Hepatocyte (in vitro differentiated cells): ENCODE measurements around the gene CHD6. TPM values are rescaled to one million over a fixed set of nuclear protein-coding genes. Genes with fewer than 3 reads are reported as not detected.

Experiments
- DNase-seq: peaks from one replicate; pipeline ENCODE4 v3.0.0-alpha.2; 2016; ENCODE audit warnings: low spot score
- H2AFZ ChIP-seq: fragments of 200-600 bp; sonication (generic); 2 replicates; pipeline ENCODE4 v1.6.0; 2016; ENCODE audit warnings: antibody characterized with exemption, mild to moderate bottlenecking
- H3K27ac ChIP-seq: fragments of 200-600 bp; sonication (generic); 2 replicates; pipeline ENCODE4 v1.5.1; 2016; ENCODE audit warnings: mild to moderate bottlenecking
- H3K27me3 ChIP-seq: fragments of 200-600 bp; sonication (generic); 2 replicates; pipeline ENCODE4 v1.6.1; 2016
- H3K36me3 ChIP-seq: fragments of 200-600 bp; sonication (generic); replicated peaks from 2 replicates; pipeline ENCODE4 v1.5.1; 2016; ENCODE audit warnings: low read depth; ENCODE audit not compliant: insufficient read depth
- H3K4me1 ChIP-seq: fragments of 200-600 bp; sonication (generic); 2 replicates; pipeline ENCODE4 v1.5.1; 2016; ENCODE audit warnings: mild to moderate bottlenecking, moderate library complexity; ENCODE audit not compliant: insufficient read depth
- H3K4me2 ChIP-seq: fragments of 200-600 bp; sonication (generic); 2 replicates; pipeline ENCODE4 v1.6.0; 2016
- H3K4me3 ChIP-seq: fragments of 200-600 bp; sonication (generic); 2 replicates; pipeline ENCODE4 v1.5.1; 2016; ENCODE audit warnings: mild to moderate bottlenecking
- H3K79me2 ChIP-seq: fragments of 200-600 bp; sonication (generic); 2 replicates; pipeline ENCODE4 v1.6.0; 2017; ENCODE audit warnings: mild to moderate bottlenecking
- H3K9me2 ChIP-seq: fragments of 200-600 bp; sonication (generic); replicated peaks from 2 replicates; pipeline ENCODE4 v1.6.0; 2017; ENCODE audit warnings: mild to moderate bottlenecking; ENCODE audit not compliant: insufficient read depth
- H3K9me3 ChIP-seq: fragments of 200-600 bp; sonication (generic); 2 replicates; pipeline ENCODE4 v1.5.1; 2016; ENCODE audit warnings: low read depth, mild to moderate bottlenecking
- H4K20me1 ChIP-seq: fragments of 200-600 bp; sonication (generic); 2 replicates; pipeline ENCODE4 v1.6.0; 2016; ENCODE audit warnings: mild to moderate bottlenecking; ENCODE audit not compliant: insufficient read depth, poor library complexity, severe bottlenecking
- EZH2 ChIP-seq: fragments of 200-600 bp; sonication (generic); IDR thresholded peaks from 2 replicates; pipeline ENCODE4 v1.6.1; 2016; ENCODE audit warnings: antibody characterized with exemption, mild to moderate bottlenecking, borderline replicate concordance
- EZH2phosphoT487 ChIP-seq: fragments of 200-600 bp; sonication (generic); IDR thresholded peaks from one replicate; pipeline ENCODE4 v1.6.1; 2018; ENCODE audit warnings: antibody characterized with exemption, mild to moderate bottlenecking, low read depth, moderate library complexity; ENCODE audit not compliant: unreplicated experiment, severe bottlenecking
- WGBS: methylation state at CpG from one replicate; pipeline ENCODE4 v1.1.6; 2016; ENCODE audit warnings: low lambda C conversion rate; ENCODE audit errors: missing lambda C conversion rate; 5-methylcytosine and 5-hydroxymethylcytosine counted together
- polyA plus RNA-seq: library from polyadenylated mRNA; unstranded; fragments of >200 nt; fragmentation: Nextera tagmentation; extraction: Ambion mirVana; gene quantifications from 2 replicates; pipeline ENCODE4 v1.2.1, GENCODE V29; 2016
- total RNA-seq: library from RNA; depleted of rRNA; stranded (reverse); fragments of >200 nt; gene quantifications from 2 replicates; pipeline ENCODE4 v1.2.3, GENCODE V29; 2014
- TF ChIP-seq, protein P1 (sequence below): fragments of 200-600 bp; sonication (generic); IDR thresholded peaks from 2 replicates; pipeline ENCODE4 v1.5.1; 2016; ENCODE audit warnings: antibody characterized with exemption, mild to moderate bottlenecking; ENCODE audit not compliant: poor library complexity

CHD6 gene
- total and polyA plus RNA-seq, 2 experiments from 2014 or later, result 31.0 to 56.0 TPM

DNA sequence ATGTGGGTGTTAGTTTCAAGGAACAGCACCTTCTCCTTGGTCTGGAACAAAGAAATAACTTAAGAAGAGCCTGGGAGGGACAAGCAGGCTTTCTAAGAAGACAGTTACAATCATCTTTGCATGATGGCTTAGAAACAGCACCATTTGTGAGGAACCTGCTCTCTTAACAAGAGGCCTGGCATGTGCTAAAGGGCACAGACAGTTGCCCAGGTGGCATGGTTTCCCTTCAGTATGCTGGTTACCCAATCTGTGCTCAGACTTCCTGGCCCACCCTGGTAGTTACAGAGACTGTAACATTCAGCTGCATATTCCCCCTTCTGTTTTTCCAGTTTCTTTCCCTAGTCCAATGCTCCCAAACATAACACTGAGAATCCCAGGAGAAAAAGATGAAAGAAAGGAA lies 84.0 kb downstream of the CHD6 start:
- TF ChIP-seq EZH2 (no peak), EZH2phosphoT487 (no peak)
- TF ChIP-seq, protein P1, sequence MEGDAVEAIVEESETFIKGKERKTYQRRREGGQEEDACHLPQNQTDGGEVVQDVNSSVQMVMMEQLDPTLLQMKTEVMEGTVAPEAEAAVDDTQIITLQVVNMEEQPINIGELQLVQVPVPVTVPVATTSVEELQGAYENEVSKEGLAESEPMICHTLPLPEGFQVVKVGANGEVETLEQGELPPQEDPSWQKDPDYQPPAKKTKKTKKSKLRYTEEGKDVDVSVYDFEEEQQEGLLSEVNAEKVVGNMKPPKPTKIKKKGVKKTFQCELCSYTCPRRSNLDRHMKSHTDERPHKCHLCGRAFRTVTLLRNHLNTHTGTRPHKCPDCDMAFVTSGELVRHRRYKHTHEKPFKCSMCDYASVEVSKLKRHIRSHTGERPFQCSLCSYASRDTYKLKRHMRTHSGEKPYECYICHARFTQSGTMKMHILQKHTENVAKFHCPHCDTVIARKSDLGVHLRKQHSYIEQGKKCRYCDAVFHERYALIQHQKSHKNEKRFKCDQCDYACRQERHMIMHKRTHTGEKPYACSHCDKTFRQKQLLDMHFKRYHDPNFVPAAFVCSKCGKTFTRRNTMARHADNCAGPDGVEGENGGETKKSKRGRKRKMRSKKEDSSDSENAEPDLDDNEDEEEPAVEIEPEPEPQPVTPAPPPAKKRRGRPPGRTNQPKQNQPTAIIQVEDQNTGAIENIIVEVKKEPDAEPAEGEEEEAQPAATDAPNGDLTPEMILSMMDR, result no peak
- peaks cover 92% of the 10 kb centered on the region for H3K79me2 ChIP-seq
- no peak overlapping the region for H3K27ac ChIP-seq

DNA sequence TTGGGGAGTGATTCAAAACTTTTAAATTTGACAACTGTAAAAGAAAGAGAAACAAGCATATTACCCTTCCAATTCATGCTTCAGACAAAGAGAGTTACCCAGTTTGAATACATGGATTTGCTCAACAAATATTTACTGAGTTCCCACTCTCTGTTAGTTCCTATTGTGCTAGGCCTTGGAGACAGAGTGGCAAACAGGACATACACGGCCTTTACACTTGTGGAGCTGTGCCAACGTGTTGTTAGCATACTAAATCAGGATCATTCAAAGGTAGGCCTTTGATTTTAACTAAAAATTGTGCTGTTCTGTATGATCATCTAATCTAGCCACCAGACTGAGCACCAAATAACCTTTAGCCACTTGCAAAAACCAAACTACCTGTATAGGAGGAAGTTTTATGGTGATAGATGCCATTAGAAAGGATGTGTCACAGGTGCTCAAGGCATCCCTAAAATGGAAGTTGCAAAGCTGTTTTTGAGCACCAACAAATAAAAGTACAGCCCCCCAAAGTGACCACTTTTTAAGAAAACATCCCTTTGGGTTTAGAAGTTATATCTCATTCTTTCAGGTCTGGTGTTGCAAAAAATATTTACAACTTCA lies 84.5 kb downstream of the CHD6 start:
- H3K36me3 ChIP-seq, result no peaks in the 10 kb centered on the region
- no peaks in the 10 kb centered on the region for H3K27me3 ChIP-seq
- H2AFZ ChIP-seq, result no peak overlapping the region
- no peak overlapping the region for H3K4me3 ChIP-seq
- DNase-seq, result no peak
- H3K4me1 ChIP-seq, result no peaks in the 10 kb centered on the region
- H3K4me2 ChIP-seq, result no peak overlapping the region
- no peak overlapping the region for H3K27ac ChIP-seq
- TF ChIP-seq EZH2phosphoT487 (no peak), EZH2 (no peak)
- TF ChIP-seq, protein P1, result no peak
- H3K9me2 ChIP-seq, result no peaks in the 10 kb centered on the region
- H4K20me1 ChIP-seq, result no peaks in the 10 kb centered on the region
- 47% methylated on average over 2 of the region's 2 CpGs for WGBS
- no peaks in the 10 kb centered on the region for H3K9me3 ChIP-seq
- H3K79me2 ChIP-seq, result peaks cover 93% of the 10 kb centered on the region

More for the DNA sequence above, 84.0 kb downstream of the CHD6 start:
- Histone ChIP-seq H3K9me3 (no peaks in the 10 kb centered on the region), H4K20me1 (no peaks in the 10 kb centered on the region), H3K4me3 (no peak overlapping the region), H2AFZ (no peak overlapping the region), H3K4me1 (no peaks in the 10 kb centered on the region), H3K9me2 (no peaks in the 10 kb centered on the region), H3K4me2 (no peak overlapping the region), H3K27me3 (no peaks in the 10 kb centered on the region), H3K36me3 (no peaks in the 10 kb centered on the region)
- no peak for DNase-seq

DNA sequence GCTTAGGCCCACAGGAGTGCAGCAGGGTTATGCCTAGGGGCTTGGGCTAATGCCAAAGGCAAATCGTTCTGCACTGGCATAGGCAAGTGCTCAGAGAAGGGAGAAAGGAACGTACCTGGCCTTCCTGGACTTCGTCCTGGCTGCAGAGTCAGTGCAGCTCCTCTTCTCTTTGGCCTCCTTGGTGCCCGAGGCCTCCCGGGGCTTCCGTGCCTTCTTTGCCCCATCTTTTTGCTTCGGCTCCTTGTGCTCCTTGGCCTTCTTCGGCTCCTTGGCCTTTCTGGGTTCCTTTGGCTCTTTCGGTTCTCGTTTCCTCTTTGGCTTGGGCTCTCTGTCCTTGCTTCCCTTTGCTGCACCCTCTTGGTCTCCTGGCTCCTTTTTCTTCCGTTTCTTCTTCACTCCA lies 85.2 kb downstream of the CHD6 start:
- H4K20me1 ChIP-seq, result no peaks in the 10 kb centered on the region
- no peaks in the 10 kb centered on the region for H3K27me3 ChIP-seq
- H3K4me2 ChIP-seq, result no peak overlapping the region
- no peak for DNase-seq
- H3K4me1 ChIP-seq, result no peaks in the 10 kb centered on the region
- H3K4me3 ChIP-seq, result no peak overlapping the region
- TF ChIP-seq, protein P1, result no peak
- no peak for TF ChIP-seq EZH2phosphoT487
- TF ChIP-seq EZH2, result no peak
- 97% methylated on average over 11 of the region's 11 CpGs for WGBS
- no peak overlapping the region for H3K27ac ChIP-seq
- H3K36me3 ChIP-seq, result no peaks in the 10 kb centered on the region
- peaks cover 93% of the 10 kb centered on the region for H3K79me2 ChIP-seq
- H3K9me3 ChIP-seq, result no peaks in the 10 kb centered on the region
- H2AFZ ChIP-seq, result no peak overlapping the region
- no peaks in the 10 kb centered on the region for H3K9me2 ChIP-seq
